HFF-Myc (cell line): ENCODE measurements around the gene UVSSA.

Source experiments
- DNase-seq: peaks from one replicate; pipeline ENCODE4 v3.0.0-alpha.2; 2011; ENCODE audit warnings: low read depth; ENCODE audit errors: extremely low read depth
- H3K4me3 ChIP-seq: replicated peaks from 2 replicates; pipeline ENCODE4 v1.5.1; 2011; ENCODE audit warnings: low read depth, mild to moderate bottlenecking, control low read depth, low read length
- CTCF ChIP-seq: IDR thresholded peaks from 2 replicates; pipeline ENCODE4 v1.5.1; 2012; ENCODE audit warnings: mild to moderate bottlenecking, low read depth, low read length, control low read depth; ENCODE audit errors: missing control alignments

Gene UVSSA

DNA sequence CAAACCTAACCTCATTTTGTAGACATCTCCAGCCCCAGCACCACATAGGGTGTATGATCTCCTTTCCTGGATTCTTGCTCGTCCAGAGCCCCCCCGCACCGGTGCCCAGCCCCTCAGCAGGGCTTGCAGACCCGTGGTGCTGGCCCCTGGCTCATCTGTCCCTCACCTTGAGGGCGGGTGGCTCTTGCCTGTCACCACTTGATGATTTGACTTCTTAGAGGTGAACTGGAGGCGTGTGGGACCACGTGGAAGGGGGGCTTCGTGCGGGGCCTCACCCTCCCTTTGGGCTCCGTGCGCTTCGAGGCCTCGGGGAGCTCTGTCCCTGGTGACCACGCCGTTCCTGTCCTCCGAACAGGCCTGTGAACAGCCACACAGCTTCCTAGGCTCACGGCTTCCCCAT, 15.5 kb downstream of the UVSSA start:
- no peak overlapping the region for H3K4me3 ChIP-seq
- no peak for DNase-seq
- TF ChIP-seq CTCF = no peak

- H3K4me3 ChIP-seq = no peak overlapping the region
- DNase-seq = no peak
- TF ChIP-seq CTCF = no peak
Observed at GRCh38 chr4:1363513-1363912, 16.5 kb downstream of the UVSSA start.

DNA sequence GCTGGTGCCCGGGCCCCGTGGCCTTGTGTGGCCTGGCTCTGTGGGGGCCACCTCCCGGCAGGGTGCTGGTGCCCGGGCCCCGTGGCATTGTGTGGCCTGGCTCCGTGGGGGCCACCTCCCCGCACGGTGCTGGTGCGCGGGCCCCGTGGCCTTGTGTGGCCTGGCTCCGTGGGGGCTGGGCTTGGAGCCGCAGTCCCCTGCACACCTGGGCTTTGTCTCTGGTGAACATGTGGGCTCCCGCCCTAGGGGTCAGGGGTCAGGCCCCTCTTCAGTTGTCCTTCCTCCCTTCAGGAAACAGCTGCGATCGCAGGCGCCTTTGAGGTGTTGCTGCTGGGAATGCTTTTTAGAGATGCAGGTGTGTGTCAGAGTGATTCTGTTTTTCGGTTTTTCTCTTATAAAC, 17.2 kb downstream of the UVSSA start:
- no peak overlapping the region for H3K4me3 ChIP-seq
- no peak for TF ChIP-seq CTCF
- no peak for DNase-seq

- H3K4me3 ChIP-seq = no peak overlapping the region
- TF ChIP-seq CTCF = no peak
- DNase-seq = no peak
Observed at GRCh38 chr4:1364748-1365147, 17.7 kb downstream of the UVSSA start.

- no peak for DNase-seq
- H3K4me3 ChIP-seq = no peak overlapping the region
- no peak for TF ChIP-seq CTCF
Observed at GRCh38 chr4:1365271-1366178, 18.5 kb downstream of the UVSSA start.

- TF ChIP-seq CTCF = no peak
- DNase-seq = no peak
- H3K4me3 ChIP-seq = no peak overlapping the region
Observed at GRCh38 chr4:1366371-1367229, 19.6 kb downstream of the UVSSA start.
